IPS-NIHi7 (cell line): ENCODE data around the gene AP4M1.

Experiments
- DNase-seq: peaks from one replicate; pipeline ENCODE4 v3.0.0; 2012; ENCODE audit warnings: mixed read lengths; ENCODE audit errors: extremely low spot score

The AP4M1 gene

GRCh38 chr7:100085515-100085914, 15.9 kb upstream of the AP4M1 start:
- no peak for DNase-seq

- DNase-seq: no peak
Measured at GRCh38 chr7:100087055-100087750, 14.2 kb upstream of the AP4M1 start.

GRCh38 chr7:100088095-100088620, 13.3 kb upstream of the AP4M1 start:
- DNase-seq: no peak

GRCh38 chr7:100088621-100089457, 12.6 kb upstream of the AP4M1 start, which contains the start of gene COPS6:
TSS of gene COPS6 (plus strand) at chr7:100088969. CDS start at chr7:100088991, 22 bp downstream.
- DNase-seq: peak; percentile 79

GRCh38 chr7:100089458-100090196, 11.8 kb upstream of the AP4M1 start:
- no peak for DNase-seq

GRCh38 chr7:100090527-100091410, 10.7 kb upstream of the AP4M1 start:
- no peak for DNase-seq

DNA sequence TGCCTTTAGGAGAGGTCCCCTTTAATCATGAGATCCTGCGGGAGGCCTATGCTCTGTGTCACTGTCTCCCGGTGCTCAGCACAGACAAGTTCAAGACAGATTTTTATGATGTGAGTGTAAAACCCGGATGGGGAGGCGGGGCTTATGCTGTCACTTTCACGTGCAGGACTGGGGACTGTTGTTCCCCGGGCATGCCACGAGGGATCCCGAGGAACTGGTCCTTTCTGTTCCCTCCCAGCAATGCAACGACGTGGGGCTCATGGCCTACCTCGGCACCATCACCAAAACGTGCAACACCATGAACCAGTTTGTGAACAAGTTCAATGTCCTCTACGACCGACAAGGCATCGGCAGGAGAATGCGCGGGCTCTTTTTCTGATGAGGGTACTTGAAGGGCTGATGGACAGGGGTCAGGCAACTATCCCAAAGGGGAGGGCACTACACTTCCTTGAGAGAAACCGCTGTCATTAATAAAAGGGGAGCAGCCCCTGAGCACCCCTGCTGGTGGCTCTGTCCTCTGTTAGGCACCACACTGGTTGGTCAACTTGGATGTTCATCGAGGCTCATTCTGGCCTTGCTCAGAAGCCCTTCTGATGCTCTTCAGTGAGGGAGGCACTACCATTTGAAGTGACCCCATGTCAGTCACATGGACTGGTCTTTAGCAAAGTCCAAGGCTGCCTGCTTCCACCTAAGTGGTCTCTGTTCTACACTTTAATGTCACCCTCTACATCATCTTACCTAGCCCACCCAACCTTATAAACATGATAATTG, 9.8 kb upstream of the AP4M1 start:
- DNase-seq: no peak

DNA sequence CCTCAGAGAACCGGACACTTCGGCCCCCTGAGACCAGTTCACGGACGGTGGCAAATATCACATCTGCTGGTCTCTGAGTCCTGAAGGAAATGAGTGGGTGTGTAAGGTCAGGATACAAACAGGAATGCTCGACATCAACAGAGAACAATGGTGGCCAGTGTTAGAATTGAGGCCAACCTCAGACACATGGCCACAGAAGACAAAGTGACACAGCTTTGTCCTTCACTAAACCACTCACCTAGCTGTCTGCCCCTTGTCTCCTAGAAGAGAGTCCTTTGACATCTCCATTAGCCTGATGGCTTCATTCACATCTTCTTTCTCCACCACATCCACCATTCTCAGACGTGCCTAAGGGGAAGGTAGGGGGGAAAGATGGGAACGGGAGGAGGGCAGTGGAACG, 8.4 kb upstream of the AP4M1 start:
- no peak for DNase-seq

GRCh38 chr7:100093498-100093897, 7.9 kb upstream of the AP4M1 start:
- DNase-seq: no peak

- DNase-seq: no peak
Measured at GRCh38 chr7:100093925-100094486, 7.4 kb upstream of the AP4M1 start.

GRCh38 chr7:100095289-100095688, 6.2 kb upstream of the AP4M1 start:
- DNase-seq: no peak

DNA sequence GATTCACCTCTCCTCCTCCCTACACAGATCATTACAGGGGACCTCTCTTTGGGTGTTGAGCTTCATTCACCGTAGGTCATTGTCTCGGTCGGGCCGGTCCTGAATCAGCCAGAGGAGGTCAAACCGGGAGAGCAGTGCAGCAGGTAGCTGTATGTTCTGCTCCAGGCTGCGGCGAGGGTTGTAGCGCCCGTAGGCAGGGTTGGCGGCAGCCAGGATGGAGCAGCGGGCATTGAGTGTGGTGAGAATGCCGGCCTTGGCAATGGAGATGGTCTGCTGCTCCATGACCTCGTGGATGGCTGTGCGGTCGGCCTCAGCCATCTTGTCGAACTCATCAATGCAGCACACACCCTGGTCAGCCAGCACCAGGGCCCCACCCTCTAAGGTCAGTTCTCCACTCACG, 5.7 kb upstream of the AP4M1 start:
- no peak for DNase-seq

GRCh38 chr7:100098913-100099312, 2.5 kb upstream of the AP4M1 start:
- DNase-seq: no peak

GRCh38 chr7:100099452-100099851, 2.0 kb upstream of the AP4M1 start:
- no peak for DNase-seq

DNA sequence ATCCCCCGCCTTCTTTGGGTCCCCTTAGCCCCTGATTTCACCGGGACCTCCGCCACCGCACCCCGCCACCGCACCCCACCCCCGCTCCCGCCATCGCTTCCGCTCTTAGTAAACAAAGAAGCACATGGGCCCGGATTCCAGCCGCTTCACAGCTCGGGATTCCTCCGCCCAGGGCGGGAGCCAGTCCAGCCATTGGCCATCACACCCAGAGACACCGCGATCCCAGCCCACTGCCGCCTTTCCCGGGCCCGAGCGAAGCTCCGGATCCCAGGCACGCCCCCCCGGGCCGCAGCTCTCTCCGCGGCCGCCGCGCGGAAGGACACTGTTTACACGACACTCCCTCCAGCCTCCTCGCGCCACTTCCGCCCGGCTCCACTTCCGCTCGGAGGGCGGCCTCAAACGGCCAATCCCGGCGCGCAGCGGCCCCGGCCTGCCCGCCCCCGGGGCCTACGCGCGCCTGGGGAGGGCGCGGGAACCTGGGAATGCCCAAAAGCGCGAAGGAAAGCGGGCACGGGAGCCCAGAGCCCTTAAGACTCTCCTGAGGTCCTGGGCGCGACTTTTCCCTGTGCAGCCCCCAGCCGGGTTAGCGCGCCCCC, 925 bp upstream of the AP4M1 start:
- peak; percentile 89 for DNase-seq

GRCh38 chr7:100102950-100103840, 1.8 kb downstream of the AP4M1 start:
- DNase-seq: no peak

- no peak for DNase-seq
Measured at GRCh38 chr7:100105534-100105933, 4.1 kb downstream of the AP4M1 start.

- DNase-seq: no peak
Measured at GRCh38 chr7:100106633-100107032, 5.2 kb downstream of the AP4M1 start.
